HL-60/S4 treated with phorbol 12-myristate 13-acetate at 8.2 ng/mL for 4 days and 3 days (cell line): ENCODE measurements around the gene PBX1.

Experiments
- in situ Hi-C: fragments of 300-500 bp; cut with MboI; formaldehyde crosslinking; loops from 2 replicates; pipeline ENCODE4 v1.15.0; 2022; ENCODE audit warnings: low sequenced_read_pairs

The PBX1 gene

DNA sequence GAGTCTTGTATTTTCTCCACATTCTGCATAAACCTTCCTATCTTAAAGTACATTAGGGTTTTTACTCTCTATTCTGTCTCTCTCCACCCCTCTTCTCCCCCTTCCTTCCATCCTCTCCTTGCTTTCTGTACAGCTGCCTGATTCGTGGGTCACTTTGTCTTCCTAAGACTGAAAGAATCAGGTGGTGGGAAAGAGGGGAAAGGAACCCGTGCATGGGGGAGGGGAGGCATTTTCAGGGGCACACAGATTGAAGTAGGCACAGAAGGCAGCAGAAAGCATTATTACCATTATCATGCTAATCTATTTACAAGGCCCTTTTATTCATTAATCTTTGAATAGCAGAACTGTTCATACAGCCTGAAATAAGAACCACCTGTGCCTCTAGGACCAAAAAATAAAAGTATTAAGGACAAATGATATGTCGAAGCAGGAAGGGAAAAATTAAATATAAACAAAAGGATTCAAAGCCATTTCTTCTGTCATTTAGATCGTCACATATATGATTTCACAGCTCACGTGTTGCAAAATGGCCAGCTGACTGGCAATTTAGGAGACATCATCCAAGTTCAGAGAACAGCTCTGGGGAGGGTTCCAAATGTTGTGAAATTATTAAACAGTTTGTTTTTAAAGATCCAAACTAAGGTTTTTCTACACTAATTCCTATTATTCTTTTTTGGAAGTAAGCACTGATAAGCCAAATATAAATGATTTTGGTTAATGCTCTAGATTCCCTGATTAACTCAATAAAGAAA, 154.6 kb downstream of the PBX1 start:
- in situ Hi-C loops: no loop called here

DNA sequence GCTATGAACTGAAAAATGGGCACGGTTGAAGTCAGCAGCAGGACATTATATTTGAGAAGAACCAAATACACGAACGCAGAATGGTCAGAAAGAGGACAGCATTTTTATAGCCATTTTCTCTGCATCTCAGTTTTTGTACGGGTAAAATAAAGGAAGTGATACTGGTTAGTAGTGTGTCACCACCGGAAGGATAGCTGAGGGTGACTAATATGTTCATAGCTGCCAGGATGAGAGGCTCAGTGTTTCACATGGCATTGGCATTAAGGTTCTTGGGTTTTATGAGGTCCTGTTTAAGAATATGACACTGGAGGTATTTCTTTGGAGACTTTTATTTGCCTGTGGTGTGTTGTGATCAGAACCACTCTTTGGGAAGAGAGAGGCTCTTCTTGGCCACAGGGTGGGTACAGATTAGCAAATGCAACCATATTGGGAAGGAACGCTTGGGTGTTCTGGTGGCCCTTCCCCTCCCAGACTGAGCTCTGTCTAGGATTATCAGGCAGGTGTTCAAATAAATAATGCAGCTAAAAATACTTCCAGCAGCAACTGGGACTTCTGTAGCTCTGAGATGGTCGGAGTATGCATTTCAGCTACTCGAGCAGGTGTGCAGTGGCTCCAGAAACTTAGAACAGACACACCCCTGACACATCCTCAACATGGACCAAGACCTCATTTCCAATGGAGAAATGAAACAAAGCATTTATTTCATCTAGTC, 158.2 kb downstream of the PBX1 start:
- in situ Hi-C loops: no loop called here

DNA sequence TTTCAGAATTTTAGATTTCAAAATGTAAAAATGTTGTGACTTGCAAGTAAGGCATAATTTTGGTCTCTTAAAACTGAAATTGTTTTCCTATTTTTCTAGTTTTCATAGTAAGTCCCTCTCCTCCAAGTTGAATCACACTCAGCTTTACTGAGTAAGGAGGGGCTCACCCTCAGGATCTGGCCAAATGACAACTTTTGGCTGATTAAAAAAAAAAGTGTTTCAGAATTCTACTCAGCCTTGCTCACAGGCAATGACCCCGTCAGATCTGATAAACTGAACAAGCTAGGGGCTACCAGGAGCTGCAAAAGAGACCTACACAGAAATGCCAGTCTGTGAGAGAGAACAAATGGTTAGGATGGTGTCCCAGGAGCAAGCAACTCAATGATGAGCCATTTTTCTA, 159.8 kb downstream of the PBX1 start:
- in situ Hi-C loops: no loop called here

DNA sequence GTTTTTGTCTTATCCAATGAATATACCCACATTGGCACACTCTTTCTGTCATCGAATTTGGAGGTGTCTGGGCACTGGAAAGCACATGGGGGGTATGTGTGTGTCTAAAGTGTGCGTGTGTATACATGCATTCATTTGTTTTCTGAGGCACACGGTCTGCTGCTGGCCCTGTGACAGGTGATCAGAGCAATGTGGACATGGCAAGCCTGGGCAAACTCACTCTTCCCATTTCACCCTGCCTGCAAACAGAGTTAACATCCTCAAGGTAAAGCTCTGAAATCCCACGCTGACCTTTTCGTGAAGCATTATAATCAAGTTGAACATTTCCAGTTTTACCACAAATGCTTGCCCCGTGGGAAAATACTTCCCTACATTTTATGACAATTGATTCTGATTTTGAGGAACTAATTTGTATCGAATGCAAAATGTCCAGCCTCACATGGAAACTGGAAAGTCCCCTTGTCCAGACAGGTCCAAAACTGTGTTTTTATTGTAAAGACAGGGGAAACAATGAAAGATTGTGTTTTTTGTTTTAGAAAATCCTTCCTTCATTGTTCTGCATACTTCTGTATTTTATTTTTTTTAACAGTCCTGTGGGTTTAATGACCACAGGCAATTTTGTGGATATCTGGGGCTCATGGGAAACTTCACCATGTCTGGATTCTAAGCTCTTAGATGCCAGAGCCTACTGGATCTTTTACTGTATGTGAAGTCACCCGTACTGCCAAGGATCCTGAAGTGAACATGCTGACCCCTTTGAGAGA, 160.9 kb downstream of the PBX1 start:
- in situ Hi-C loops: no loop called here

DNA sequence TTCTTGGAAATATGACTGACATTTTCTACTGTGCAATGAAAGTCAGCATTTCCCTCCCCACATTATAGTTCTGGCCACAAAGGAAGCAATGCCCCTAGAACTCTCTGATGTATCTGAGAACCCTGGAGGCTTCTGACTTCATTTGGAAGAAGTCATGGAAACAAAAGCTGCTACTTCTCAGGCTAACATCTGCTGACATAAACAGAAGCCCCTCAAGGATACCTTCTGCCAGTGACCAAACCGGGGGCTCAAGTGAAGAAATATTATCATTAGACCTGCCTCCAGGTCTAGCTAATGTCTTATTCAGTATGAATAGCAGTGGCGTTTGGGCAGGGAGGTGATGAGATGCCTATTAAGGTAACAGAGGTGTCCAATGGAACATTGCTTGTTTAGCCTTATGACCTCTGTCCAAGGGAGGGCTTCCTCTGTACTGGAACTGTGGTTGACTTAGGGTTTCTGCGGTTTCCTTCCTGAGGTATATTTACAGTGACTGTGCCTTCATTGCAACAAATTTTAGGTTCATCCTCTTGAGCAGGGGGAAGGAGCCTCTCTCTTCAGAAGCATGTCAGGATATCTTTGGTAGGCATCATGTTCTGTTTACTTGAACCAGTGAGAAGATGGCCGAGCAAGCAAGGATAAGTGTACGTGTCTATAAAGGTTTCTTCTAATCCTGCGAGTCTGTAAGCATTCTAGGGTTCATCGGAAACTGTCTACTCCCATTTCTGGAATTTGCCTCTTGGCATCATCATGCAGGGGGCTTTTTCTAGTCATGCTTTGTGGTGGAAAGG, 161.7 kb downstream of the PBX1 start:
- in situ Hi-C loops: no loop called here

- in situ Hi-C loops: no loop called here
Observed at GRCh38 chr1:164721228-164721496, 162.2 kb downstream of the PBX1 start.

DNA sequence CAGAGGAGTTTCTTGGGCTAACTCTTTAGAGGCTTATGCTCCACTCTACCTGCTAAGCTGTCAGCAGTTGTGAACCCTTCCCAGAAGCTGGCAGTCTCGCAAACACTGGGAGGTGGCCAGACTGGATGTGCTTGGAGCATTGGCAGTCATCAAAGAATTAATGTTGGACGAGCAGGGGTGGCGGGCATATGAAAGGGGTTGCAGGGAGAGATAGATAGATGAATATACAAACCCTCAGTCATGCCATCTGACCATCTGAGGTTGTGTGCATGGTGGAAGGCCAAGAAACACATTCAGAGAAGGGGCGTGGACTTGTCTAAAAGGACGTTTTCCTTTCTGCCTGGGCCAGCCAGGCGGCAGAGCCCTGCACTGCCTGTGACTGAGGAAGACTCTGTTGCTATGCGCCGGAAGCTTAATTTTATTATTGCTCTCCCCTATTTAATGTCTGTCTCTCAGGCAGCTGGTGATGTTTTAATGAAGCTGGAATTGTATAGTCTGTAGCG, 164.4 kb downstream of the PBX1 start:
- in situ Hi-C loops: no loop called here

DNA sequence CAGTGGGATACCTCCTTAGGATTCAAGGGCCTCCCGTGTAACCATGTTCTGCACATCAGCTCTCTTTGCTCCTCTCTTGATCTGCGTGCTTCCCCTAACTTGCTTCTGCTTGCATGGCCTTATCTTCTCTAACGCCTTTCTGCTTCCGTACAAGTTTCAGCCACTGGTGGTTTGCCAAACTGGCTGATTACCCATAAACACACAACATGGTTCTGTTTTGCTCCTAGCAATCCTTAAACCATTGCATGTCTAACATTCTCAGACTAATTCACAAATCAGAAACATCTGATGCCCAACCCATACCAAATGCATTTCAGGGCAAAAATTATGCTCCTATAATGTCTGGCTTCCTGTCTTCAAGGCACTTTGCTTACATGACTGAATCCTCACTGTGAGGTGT, 166.4 kb downstream of the PBX1 start:
- in situ Hi-C loops: no loop called here

DNA sequence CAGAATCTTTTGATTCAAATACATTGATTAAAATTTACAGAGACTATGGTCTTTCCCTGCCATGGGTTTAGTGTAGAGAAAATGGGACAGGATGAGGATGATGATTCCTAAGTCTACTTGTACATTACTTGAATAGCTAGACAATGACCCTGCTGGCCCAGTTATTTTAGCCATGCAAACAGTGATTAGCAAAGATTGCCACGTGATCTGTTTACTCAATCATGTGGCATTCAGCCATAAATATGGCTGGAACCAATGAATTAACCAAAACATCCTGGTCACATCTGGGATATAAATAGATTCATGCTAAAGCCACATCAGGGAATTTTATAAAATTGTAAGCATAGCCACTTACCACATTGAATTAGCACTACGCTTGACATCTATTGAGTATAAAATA, 167.3 kb downstream of the PBX1 start:
- in situ Hi-C loops: no loop called here

DNA sequence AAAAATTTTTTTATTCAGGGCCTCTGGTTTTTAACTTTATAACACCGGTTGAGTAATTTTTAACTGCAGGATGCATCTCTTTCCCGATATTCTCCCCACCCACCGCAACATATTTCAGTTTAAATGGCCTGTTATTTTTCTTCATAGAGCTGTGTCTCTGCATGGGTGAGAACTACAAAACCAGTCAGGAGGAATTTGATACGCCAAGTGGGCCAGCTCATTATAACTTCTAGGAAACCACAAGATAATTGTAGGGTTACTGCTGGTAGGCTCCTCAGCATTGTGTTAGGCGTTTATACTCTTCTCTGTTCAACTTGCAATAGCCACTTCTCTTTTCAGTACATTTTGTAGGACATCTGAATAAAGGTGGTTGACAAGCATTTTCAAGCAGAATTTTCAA, 169.7 kb downstream of the PBX1 start:
- in situ Hi-C loops: no loop called here

GRCh38 chr1:164731161-164731876, 172.3 kb downstream of the PBX1 start:
- in situ Hi-C loops: no loop called here

DNA sequence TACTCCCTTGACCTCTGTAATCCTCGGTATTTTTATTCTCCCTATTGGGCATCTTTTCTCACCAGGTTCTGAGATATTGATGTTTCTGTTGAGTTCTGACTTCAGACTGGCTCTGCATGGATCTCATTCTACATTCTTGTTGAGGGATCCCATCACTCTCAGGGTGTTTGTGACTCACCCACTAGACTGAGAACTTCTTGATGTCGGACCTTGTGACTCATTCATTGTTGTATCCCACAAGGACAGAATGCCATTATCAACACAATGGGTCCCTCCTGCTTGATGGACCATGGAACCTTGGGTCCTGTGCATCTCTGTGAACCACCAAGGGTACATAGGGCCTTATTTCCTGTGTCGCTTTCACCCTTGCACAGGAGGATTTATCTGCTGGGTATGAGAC, 174.1 kb downstream of the PBX1 start:
- in situ Hi-C loops: no loop called here

DNA sequence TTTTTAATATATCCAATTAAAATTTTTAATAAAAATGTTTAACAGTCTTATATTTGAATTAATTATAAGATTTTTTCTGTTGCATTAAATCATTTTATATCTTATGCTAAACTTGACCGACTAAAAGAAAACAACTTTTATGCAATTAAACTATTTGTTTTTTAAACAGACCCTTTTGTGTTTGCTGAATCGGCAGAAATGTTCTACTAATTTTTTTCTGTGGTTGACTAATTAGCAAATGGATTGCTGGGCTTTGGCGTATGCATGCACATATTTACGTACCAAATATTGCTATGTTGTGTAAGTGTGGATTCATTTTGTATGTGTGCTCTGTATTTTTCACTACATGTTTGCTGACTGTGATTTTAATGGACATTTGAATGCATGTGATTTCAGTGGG, 174.8 kb downstream of the PBX1 start:
- in situ Hi-C loops: no loop called here

DNA sequence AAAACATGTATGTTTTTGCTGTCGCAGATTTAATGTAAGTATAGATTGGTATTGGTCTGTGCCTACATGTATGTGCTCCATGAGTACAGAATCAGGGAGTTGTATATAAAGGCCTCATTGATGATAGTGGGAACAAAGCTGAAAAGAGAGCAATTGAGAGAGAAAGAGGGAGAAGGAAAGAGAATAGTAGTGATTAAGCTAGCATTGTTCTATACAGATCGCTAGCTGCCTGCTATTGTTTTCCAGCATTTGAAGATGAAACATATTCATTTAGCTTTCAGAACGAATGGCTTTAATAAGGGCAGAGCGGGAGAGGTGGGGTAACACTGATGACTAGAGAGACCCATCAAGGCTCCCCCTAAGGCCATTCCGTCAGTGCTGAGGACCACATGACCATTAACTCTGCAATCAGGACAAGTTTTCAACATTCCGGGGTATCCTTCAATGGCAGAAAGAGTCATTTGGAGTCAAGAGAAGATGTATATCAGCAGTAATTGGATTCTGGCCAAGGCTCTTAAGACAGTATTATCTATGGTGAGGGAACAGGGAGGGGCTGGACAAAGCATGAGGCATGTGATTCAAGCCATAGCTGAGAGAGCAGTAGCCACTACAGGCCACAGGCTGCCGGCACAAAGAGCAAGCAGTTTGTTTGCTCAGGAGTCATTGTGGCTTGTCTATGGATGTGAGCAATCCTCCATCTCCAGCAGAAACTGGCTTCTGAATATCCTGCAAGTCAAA, 176.5 kb downstream of the PBX1 start:
- in situ Hi-C loops: no loop called here

DNA sequence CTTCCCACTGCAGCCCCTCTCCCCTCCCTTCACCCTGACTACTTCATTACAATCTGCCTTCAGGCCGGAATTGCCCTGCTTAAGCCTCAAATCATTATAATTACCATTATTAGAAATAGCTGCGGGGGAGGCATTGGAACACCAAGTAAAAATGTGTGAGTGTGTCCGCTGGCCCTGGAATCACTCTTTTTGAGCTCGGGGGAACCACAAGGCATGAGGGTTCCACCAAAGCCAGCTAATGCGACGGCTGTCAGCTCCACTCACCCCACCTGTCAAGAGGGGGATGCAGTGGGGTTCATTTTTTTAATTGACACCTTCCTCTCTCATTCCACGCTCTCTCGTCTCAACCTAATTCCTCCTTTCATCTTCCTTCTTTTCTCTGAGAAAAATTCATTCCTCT, 177.2 kb downstream of the PBX1 start:
- in situ Hi-C loops: no loop called here

GRCh38 chr1:164739189-164739588, 180.2 kb downstream of the PBX1 start:
- in situ Hi-C loops: no loop called here

DNA sequence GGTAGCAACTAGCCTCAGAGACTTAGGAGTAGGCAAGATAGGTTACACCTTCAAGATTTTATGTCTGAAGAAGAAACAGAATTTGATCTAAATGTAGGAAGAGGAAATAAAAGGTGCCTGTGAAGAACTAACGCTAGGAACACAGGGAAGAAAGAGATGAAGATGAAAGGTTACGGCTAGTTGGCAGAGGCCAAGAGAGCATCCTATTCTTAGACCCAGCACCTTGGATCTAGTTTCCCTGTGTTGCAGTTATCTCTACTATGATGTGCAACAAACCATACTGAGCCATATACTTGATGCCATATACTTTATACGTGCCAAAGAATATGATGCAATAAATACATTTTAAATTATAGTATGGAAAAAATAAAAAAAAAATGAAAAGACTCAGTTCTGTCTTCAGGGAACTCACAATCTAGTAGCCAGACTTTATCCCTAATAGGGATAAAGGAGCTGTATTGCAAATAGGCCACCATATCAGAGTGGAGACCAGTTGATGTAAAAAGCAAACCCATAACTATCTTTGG, 181.1 kb downstream of the PBX1 start:
- in situ Hi-C loops: no loop called here

DNA sequence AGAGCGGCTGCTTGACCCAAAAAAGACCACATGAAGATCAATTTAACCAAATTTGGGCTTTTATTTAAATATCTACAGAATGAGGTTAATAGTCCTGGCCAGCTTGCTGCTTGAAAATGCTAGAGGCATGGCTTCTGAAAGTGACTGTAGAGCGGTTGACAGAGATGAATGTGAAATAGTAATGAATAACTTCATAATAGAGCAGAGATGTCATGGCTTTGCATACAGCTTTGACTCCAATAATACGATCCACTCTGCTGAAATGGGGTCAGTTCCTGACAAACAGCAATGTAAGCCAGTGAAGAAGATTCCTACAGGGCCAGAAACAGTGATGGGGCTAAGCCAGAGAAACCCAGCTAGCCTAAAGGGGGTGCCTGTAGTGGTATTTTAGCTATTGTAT, 183.8 kb downstream of the PBX1 start:
- in situ Hi-C loops: no loop called here

DNA sequence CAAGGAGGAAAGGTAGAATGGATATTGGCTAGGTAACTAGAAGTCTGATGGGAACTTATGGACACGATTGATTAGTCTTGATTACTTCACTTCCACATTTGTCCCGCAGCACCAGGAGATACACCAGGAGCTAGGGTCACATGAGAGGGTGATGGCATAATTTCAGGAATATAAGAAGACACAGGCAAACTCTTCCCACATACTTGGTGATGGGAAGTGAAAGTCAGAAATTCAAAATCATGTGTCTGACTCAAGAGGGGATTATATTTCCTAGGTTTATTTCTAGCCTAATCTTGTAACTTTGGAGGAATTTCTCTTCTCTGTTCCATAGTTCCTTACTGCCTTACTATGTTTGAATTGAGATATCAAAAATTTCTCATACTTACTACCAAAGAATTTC, 185.0 kb downstream of the PBX1 start:
- in situ Hi-C loops: no loop called here

DNA sequence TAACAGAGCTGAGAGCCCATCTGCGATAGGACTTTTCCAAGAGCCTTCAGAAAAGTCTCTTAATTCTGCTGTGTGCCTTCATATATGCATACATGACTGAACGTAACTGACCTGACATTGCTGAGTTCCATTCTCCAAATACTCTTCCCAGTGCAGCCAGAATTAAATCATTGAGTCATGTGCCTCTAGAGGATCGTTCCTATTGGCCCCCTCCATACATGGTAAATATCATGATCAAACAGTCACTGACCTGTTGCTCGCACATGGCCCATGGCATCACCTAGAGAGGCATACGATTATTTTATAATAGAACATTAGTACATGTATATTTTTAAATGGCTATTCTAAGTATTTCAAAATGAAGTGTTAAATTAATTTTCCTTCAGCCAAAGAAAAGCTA, 186.8 kb downstream of the PBX1 start:
- in situ Hi-C loops: no loop called here
